Glutamatergic neuron (in vitro differentiated cells): ENCODE results near the gene PLCB4. TPM values are rescaled to one million over a fixed set of nuclear protein-coding genes. Genes with fewer than 3 reads are reported as not detected.

Source experiments
- DNase-seq: peaks from one replicate; pipeline ENCODE4 v3.0.0; 2022
- H3K27ac Mint-ChIP-seq: one replicate; pipeline ENCODE4 v1.8.0; 2020; ENCODE audit warnings: mild to moderate bottlenecking, mixed read lengths, inconsistent platforms; ENCODE audit not compliant: unreplicated experiment
- H3K27me3 Mint-ChIP-seq: one replicate; pipeline ENCODE4 v1.8.0; 2020; ENCODE audit warnings: mild to moderate bottlenecking, moderate library complexity, mixed read lengths, inconsistent platforms; ENCODE audit not compliant: unreplicated experiment
- H3K36me3 Mint-ChIP-seq: one replicate; pipeline ENCODE4 v1.8.0; 2020; ENCODE audit warnings: mild to moderate bottlenecking, mixed read lengths, inconsistent platforms; ENCODE audit not compliant: unreplicated experiment
- H3K4me1 Mint-ChIP-seq: one replicate; pipeline ENCODE4 v1.8.0; 2020; ENCODE audit warnings: mild to moderate bottlenecking, low read depth, mixed read lengths, inconsistent platforms; ENCODE audit not compliant: unreplicated experiment
- H3K4me3 Mint-ChIP-seq: one replicate; pipeline ENCODE4 v1.8.0; 2020; ENCODE audit warnings: mild to moderate bottlenecking, mixed read lengths, inconsistent platforms; ENCODE audit not compliant: unreplicated experiment
- H3K9me3 Mint-ChIP-seq: one replicate; pipeline ENCODE4 v1.8.0; 2020; ENCODE audit warnings: mild to moderate bottlenecking, moderate library complexity, mixed read lengths, inconsistent platforms; ENCODE audit not compliant: unreplicated experiment
- total RNA-seq: library from RNA; stranded (reverse); fragmentation: NEBNext Ultra II Directional; extraction: Animal tissue kit (Norgen Biotek cat#: 25700); gene quantifications from one replicate; pipeline ENCODE4 v1.2.1, GENCODE V29; 2021; ENCODE audit not compliant: unreplicated experiment
- TF ChIP-seq, protein P1 (sequence below): fragments of 200-600 bp; sonication (generic); IDR thresholded peaks from one replicate; pipeline ENCODE4 v1.5.0; 2021; ENCODE audit not compliant: partially characterized antibody, unreplicated experiment

Gene PLCB4
- total RNA-seq, 1 donor from 2014 or later: 28.9 TPM

- no peak within 1 kb of the TSS for H3K27ac Mint-ChIP-seq
- no peaks in the 10 kb centered on the region for H3K36me3 Mint-ChIP-seq
- H3K4me1 Mint-ChIP-seq: peaks cover 5% of the 10 kb centered on the region
- TF ChIP-seq, protein P1, sequence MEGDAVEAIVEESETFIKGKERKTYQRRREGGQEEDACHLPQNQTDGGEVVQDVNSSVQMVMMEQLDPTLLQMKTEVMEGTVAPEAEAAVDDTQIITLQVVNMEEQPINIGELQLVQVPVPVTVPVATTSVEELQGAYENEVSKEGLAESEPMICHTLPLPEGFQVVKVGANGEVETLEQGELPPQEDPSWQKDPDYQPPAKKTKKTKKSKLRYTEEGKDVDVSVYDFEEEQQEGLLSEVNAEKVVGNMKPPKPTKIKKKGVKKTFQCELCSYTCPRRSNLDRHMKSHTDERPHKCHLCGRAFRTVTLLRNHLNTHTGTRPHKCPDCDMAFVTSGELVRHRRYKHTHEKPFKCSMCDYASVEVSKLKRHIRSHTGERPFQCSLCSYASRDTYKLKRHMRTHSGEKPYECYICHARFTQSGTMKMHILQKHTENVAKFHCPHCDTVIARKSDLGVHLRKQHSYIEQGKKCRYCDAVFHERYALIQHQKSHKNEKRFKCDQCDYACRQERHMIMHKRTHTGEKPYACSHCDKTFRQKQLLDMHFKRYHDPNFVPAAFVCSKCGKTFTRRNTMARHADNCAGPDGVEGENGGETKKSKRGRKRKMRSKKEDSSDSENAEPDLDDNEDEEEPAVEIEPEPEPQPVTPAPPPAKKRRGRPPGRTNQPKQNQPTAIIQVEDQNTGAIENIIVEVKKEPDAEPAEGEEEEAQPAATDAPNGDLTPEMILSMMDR: no peak
- peaks cover 3% of the 10 kb centered on the region for H3K9me3 Mint-ChIP-seq
- peak within 1 kb of the TSS; percentile 81 for H3K4me3 Mint-ChIP-seq
- DNase-seq: peak; percentile 59
- H3K27me3 Mint-ChIP-seq: peaks cover 23% of the 10 kb centered on the region
Measured at GRCh38 chr20:9514461-9515213, 445.8 kb downstream of the PLCB4 start, which contains the start of gene LAMP5. LAMP5 (plus strand) TSS chr20:9514590; CDS start chr20:9514853, 263 bp downstream.

- Mint-ChIP-seq H3K9me3 (peaks cover 3% of the 10 kb centered on the region), H3K36me3 (no peaks in the 10 kb centered on the region), H3K27ac (no peak overlapping the region), H3K4me1 (peaks cover 5% of the 10 kb centered on the region), H3K4me3 (peak overlapping the region; percentile 81), H3K27me3 (peaks cover 23% of the 10 kb centered on the region)
- DNase-seq: no peak
- TF ChIP-seq, protein P1: no peak
Measured at GRCh38 chr20:9515214-9515585, 446.3 kb downstream of the PLCB4 start.

- Mint-ChIP-seq H3K27me3 (peaks cover 23% of the 10 kb centered on the region), H3K27ac (no peak overlapping the region), H3K9me3 (peaks cover 3% of the 10 kb centered on the region), H3K36me3 (no peaks in the 10 kb centered on the region), H3K4me3 (peak overlapping the region; percentile 81), H3K4me1 (peaks cover 5% of the 10 kb centered on the region)
- TF ChIP-seq, protein P1: no peak
- DNase-seq: peak; percentile 39
Measured at GRCh38 chr20:9515741-9516233, 446.9 kb downstream of the PLCB4 start.

GRCh38 chr20:9516234-9516871, 447.5 kb downstream of the PLCB4 start:
- no peak overlapping the region for H3K27ac Mint-ChIP-seq
- peaks cover 3% of the 10 kb centered on the region for H3K9me3 Mint-ChIP-seq
- no peaks in the 10 kb centered on the region for H3K36me3 Mint-ChIP-seq
- H3K27me3 Mint-ChIP-seq: peaks cover 23% of the 10 kb centered on the region
- peak overlapping the region; percentile 81 for H3K4me3 Mint-ChIP-seq
- no peak for DNase-seq
- peaks cover 5% of the 10 kb centered on the region for H3K4me1 Mint-ChIP-seq
- TF ChIP-seq, protein P1: no peak
